Activated CD4-positive, alpha-beta T cell treated with anti-CD3 and anti-CD28 coated beads, Interleukin-2, amount 50 U/mL, for 16 hours (primary cell): Measurements from ENCODE around the gene CEP290.
"Not testable (repeated sequence)": the region's sequence is repeated elsewhere in the genome, so short reads cannot be mapped to it uniquely, and the experiment has no call there.

Experiments used
- DNase-seq: peaks from one replicate; pipeline ENCODE4 v3.0.0-alpha.2; 2020

CEP290 gene

DNA sequence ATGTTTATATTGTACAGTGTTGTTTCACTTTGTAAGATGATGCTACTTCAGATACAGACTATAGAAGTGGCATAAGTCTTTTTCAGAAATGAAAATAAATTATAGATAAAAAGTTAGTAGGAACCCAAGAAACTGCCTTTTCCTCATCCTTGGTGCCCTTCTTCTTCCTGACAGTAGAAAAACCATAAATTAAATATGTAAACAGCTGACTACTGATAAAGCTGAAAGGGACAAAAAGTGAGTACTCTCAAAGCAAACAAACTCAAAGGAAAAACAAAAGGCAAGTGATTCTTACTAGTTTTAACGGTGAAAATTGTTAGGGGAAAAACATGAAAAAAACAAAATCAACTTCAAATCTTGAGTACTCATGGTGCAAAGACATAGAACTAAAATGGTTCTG is 104.1 kb downstream of the CEP290 start:
- DNase-seq, result no peak

- DNase-seq, result peak; percentile 27
Measured at GRCh38 chr12:88036353-88036965, 105.4 kb downstream of the CEP290 start.

GRCh38 chr12:88035907-88036289 is 106.0 kb downstream of the CEP290 start:
- peak; percentile 18 for DNase-seq

GRCh38 chr12:88035271-88035906 is 106.5 kb downstream of the CEP290 start:
- DNase-seq, result peak; percentile 92

DNA sequence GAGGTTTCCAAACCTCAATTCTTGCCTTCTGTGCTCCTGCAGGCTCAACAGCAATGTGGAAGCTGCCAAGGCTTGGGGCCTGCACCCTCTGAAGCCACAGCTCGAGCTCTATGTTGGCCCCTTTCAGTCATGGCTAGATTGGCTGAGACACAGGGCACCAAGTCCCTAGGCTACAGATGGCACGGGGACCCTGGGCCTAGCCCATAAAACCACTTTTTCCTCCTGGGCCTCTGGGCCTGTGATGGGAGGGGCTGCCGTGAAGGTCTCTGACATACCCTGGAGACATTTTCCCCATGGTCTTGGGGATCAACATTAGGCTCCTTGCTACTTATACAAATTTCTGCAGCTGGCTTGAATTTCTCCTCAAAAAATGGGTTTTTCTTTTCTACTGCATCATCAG is 110.7 kb downstream of the CEP290 start:
- not testable (repeated sequence) for DNase-seq

DNA sequence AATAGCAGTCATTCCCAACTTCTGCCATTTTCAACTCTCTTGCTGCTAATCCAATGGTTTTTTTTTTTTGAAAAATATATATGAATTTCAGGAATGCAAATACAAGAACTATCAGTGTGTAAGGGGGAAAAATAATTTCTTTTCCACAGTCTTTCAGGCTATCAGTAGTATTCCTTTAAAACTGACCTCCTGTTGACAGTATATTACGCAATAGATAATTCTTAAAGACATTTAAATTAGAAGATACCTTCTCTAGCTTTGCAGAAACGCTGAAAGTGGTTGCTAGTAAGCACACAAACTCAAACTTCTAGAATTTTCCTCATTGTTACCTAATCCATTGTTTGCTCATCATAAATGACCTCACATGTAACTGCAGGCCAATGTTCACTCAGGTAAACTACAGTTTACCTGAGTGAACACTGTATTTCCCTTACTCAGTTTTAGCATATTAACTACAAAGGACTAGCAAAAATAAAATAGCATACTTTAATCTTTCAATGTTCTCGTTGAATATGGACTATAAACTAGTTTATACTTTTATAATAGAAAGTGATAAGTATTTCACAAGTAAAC is 112.7 kb downstream of the CEP290 start, which contains the start of gene C12orf50:
Gene C12orf50, minus strand, starts transcription at position 309 of the 573 bp plus-strand sequence. CDS start 2,439 bp downstream, outside the sequence.
- DNase-seq, result no peak

DNA sequence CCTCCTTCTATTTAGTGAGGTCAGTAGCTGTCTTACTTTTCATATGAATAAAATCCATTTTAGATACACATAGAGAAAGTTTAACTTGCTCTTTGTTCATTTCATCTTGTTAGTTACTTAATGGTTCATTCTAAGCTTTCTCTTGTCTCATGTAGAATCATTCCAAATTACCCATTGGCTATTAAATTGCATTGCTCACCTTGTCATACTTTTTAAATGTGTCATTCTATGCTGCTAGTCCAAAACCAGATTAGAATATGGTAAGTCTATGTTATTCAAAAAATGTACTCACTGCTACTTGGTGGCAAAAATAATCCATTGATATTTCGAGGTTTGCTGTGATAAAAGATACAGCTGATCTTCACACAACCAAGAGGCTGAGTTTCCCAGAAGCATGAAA is 115.7 kb downstream of the CEP290 start:
- DNase-seq, result no peak

- DNase-seq, result no peak
Measured at GRCh38 chr12:88017964-88018363, 123.9 kb downstream of the CEP290 start.

DNA sequence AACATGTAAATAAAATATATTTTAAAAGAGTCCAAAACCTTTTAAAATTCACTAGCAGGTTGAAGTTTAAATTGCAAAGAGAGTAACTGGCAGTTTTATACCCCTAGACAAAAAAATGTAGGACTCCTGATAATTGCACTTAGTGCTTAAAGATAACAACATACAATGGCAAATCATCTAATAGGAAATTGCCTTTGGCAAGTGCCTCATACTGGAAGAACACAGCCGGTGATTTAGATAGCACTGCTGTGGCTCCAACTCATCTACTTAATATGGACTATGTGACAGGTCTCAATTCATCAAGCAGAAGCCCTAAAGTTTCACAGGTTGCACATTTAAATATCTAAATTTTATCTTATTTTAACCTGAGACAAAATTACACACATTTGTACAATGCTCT is 126.1 kb downstream of the CEP290 start:
- DNase-seq, result no peak

GRCh38 chr12:88011755-88012154 is 130.1 kb downstream of the CEP290 start:
- DNase-seq, result no peak

DNA sequence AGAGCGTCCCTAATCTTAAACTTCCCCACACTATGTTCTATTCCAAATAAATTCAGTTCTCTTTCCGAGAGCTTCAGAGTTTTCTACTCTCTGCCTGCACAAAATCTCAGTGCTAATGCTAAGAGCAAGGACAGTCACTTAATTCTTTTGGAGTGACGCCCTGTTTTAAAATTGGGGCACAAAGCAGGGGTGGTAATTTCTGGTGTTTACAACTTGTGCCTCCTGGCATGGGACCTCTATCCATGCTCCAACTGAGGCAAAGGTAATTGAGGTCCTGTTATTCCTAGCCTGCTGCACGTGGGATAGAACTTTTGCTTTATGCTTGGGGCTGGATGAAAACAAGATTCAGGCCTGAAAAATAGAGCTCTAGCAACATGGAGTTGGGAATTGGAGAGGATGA is 135.5 kb downstream of the CEP290 start:
- DNase-seq, result no peak

DNA sequence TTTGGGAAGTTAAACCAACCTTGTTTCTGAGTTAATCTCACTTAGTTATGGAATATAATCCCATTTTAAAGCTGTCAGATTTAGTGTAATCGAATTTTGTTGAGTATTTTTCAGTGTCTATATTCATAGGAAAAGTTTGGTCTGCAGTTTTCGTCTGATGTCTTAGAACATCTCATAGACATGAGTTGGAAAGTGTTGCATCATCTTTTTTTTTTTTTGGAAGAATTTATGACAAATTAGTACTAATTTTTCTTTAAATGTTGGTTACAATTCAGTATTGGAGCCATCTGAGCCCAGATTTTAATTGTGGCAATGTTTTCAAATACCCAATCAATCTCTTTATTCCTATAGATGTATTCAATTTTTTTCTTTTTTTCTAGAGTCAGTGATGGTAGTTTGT is 140.6 kb downstream of the CEP290 start:
- no peak for DNase-seq
